ENCODE measurements around the gene ZNF521.
A peak's percentile ranks its signal among the peaks of the same experiment; 100 is the strongest.

Gene ZNF521

GRCh38 chr18:25247725-25248124 is 104.2 kb downstream of the ZNF521 start:
- DNase-seq, result peak; percentile 89

GRCh38 chr18:25244924-25245698 is 106.9 kb downstream of the ZNF521 start:
- peak; percentile 43 for DNase-seq

GRCh38 chr18:25244170-25244569 is 107.8 kb downstream of the ZNF521 start:
- DNase-seq, result no peak

GRCh38 chr18:25243754-25244153 is 108.2 kb downstream of the ZNF521 start:
- no peak for DNase-seq

GRCh38 chr18:25243257-25243656 is 108.7 kb downstream of the ZNF521 start:
- no peak for DNase-seq

- DNase-seq, result no peak
Measured at GRCh38 chr18:25240420-25240770, 111.6 kb downstream of the ZNF521 start.

GRCh38 chr18:25239581-25240419 is 112.2 kb downstream of the ZNF521 start:
- peak; percentile 66 for DNase-seq

- no peak for DNase-seq
Measured at GRCh38 chr18:25239151-25239550, 112.8 kb downstream of the ZNF521 start.

GRCh38 chr18:25237571-25238267 is 114.2 kb downstream of the ZNF521 start:
- no peak for DNase-seq

- no peak for DNase-seq
Measured at GRCh38 chr18:25236736-25237135, 115.2 kb downstream of the ZNF521 start.

GRCh38 chr18:25235401-25236042 is 116.4 kb downstream of the ZNF521 start:
- no peak for DNase-seq

- no peak for DNase-seq
Measured at GRCh38 chr18:25234740-25235345, 117.1 kb downstream of the ZNF521 start.

- no peak for DNase-seq
Measured at GRCh38 chr18:25234322-25234639, 117.7 kb downstream of the ZNF521 start.

GRCh38 chr18:25233528-25234321 is 118.2 kb downstream of the ZNF521 start:
- DNase-seq, result peak; percentile 73

GRCh38 chr18:25231327-25231691 is 120.7 kb downstream of the ZNF521 start:
- no peak for DNase-seq

GRCh38 chr18:25230658-25231326 is 121.2 kb downstream of the ZNF521 start:
- peak; percentile 87 for DNase-seq

- DNase-seq, result no peak
Measured at GRCh38 chr18:25229920-25230319, 122.0 kb downstream of the ZNF521 start.

- DNase-seq, result peak; percentile 89
Measured at GRCh38 chr18:25229081-25229480, 122.9 kb downstream of the ZNF521 start.

GRCh38 chr18:25228410-25228809 is 123.6 kb downstream of the ZNF521 start:
- DNase-seq, result no peak

- DNase-seq, result no peak
Measured at GRCh38 chr18:25225151-25225550, 126.8 kb downstream of the ZNF521 start.
